Left forelimb (tissue), 1 donor: ENCODE data around the gene CYFIP2.

Experiments
- DNase-seq: peaks from one replicate; pipeline ENCODE4 v3.0.0-alpha.2; 2018; ENCODE audit warnings: low spot score

The CYFIP2 gene

GRCh38 chr5:157358871-157359270 is 92.9 kb downstream of the CYFIP2 start:
- no peak for DNase-seq

- no peak for DNase-seq
Observed at GRCh38 chr5:157359356-157360055, 93.6 kb downstream of the CYFIP2 start.

GRCh38 chr5:157362012-157362411 is 96.1 kb downstream of the CYFIP2 start:
- no peak for DNase-seq

- DNase-seq = no peak
Observed at GRCh38 chr5:157362502-157362901, 96.6 kb downstream of the CYFIP2 start.

- no peak for DNase-seq
Observed at GRCh38 chr5:157362982-157363381, 97.1 kb downstream of the CYFIP2 start.

GRCh38 chr5:157365732-157366131 is 99.8 kb downstream of the CYFIP2 start:
- DNase-seq = no peak

GRCh38 chr5:157366741-157367674 is 101.1 kb downstream of the CYFIP2 start:
- no peak for DNase-seq

GRCh38 chr5:157369507-157369906 is 103.6 kb downstream of the CYFIP2 start:
- no peak for DNase-seq

GRCh38 chr5:157370967-157371366 is 105.0 kb downstream of the CYFIP2 start:
- no peak for DNase-seq

GRCh38 chr5:157371655-157372471 is 105.9 kb downstream of the CYFIP2 start:
- DNase-seq = no peak

GRCh38 chr5:157372472-157372822 is 106.5 kb downstream of the CYFIP2 start:
- no peak for DNase-seq

- no peak for DNase-seq
Observed at GRCh38 chr5:157378509-157378908, 112.6 kb downstream of the CYFIP2 start.

GRCh38 chr5:157379983-157380382 is 114.1 kb downstream of the CYFIP2 start:
- DNase-seq = no peak

GRCh38 chr5:157381746-157382145 is 115.8 kb downstream of the CYFIP2 start:
- no peak for DNase-seq

GRCh38 chr5:157382996-157383800 is 117.3 kb downstream of the CYFIP2 start:
- DNase-seq = no peak

- DNase-seq = no peak
Observed at GRCh38 chr5:157384971-157385709, 119.2 kb downstream of the CYFIP2 start.

GRCh38 chr5:157387041-157387563 is 121.2 kb downstream of the CYFIP2 start:
- no peak for DNase-seq

- no peak for DNase-seq
Observed at GRCh38 chr5:157387683-157388093, 121.8 kb downstream of the CYFIP2 start.

- DNase-seq = no peak
Observed at GRCh38 chr5:157388111-157388710, 122.3 kb downstream of the CYFIP2 start.

- no peak for DNase-seq
Observed at GRCh38 chr5:157389103-157389502, 123.2 kb downstream of the CYFIP2 start.
